ENCODE data around the gene PDSS2. TPM values are rescaled to one million over a fixed set of nuclear protein-coding genes. Genes with fewer than 3 reads are reported as not detected.

The PDSS2 gene
- total RNA-seq, 4 donors from 2014 or later: 4.3 to 14.7 (median 12.1) TPM

DNA sequence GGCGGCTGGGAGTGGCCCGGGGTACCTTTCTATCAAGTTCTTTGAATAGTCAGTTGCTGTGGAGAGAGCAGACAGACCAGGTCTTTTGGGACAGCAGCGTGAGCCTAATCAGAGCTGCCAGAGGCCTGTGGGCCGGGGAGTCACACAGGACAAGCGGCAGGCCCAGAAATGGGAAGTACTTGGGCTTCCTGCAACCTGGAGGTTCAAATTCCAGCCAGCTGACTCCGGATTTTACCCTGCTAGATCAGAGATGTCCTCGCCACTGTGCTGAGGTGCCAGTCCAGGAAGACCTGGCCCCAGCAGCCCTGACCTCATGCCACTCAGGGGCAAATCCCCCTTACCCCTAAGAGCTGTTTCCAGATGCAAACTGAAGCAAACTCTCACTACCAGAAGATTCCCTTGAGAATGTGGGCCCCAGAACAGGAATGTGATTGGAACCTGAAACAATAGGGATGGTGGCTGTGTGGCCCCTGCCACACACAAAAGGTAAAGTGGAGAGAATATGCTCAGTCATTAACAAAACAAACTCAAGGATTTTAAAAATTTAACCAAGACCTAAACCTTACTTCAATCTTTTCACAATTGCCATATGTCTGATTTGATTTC is 353.8 kb downstream of the PDSS2 start:
- no peaks in the 10 kb centered on the region for H3K4me1 ChIP-seq
- H3K27me3 ChIP-seq: no peaks in the 10 kb centered on the region
- no peaks in the 10 kb centered on the region for H3K36me3 ChIP-seq
- TF ChIP-seq POLR2AphosphoS5 (IDR thresholded peaks at IDR 0.05) (no peak), EP300 (IDR thresholded peaks at IDR 0.05) (no peak), POLR2A (IDR thresholded peaks at IDR 0.05) (no peak)
- TF ChIP-seq, protein P1, sequence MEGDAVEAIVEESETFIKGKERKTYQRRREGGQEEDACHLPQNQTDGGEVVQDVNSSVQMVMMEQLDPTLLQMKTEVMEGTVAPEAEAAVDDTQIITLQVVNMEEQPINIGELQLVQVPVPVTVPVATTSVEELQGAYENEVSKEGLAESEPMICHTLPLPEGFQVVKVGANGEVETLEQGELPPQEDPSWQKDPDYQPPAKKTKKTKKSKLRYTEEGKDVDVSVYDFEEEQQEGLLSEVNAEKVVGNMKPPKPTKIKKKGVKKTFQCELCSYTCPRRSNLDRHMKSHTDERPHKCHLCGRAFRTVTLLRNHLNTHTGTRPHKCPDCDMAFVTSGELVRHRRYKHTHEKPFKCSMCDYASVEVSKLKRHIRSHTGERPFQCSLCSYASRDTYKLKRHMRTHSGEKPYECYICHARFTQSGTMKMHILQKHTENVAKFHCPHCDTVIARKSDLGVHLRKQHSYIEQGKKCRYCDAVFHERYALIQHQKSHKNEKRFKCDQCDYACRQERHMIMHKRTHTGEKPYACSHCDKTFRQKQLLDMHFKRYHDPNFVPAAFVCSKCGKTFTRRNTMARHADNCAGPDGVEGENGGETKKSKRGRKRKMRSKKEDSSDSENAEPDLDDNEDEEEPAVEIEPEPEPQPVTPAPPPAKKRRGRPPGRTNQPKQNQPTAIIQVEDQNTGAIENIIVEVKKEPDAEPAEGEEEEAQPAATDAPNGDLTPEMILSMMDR (IDR thresholded peaks at IDR 0.05): no peak
- no peak overlapping the region for H3K4me3 ChIP-seq
- H3K9me3 ChIP-seq: no peaks in the 10 kb centered on the region
- DNase-seq (ENCODE audit: low spot score in 2 of 2): peak in 1 of 2 donors; percentile 70
- no peak overlapping the region for H3K27ac ChIP-seq
- WGBS: 91% methylated on average over 5 of the region's 7 CpGs

DNA sequence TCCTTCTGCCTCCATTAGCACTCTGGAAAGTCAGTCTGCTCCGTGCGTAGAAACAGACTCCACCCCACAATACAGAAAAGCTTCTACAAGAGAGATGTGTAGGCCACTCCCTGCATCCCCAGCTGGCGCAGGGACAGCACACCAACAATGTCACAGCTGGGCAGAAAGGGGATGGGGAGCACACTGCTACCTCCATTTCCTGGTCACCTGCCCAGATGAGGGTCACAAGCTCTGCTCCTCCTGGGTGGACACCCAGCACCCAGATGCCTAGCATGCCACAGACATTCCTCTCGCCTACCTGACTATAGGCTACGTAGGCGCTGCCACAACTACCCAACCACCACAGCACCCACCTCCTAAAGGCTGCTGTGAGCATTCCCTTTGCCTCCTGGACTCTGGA is 356.3 kb downstream of the PDSS2 start:
- Histone ChIP-seq H3K9me3 (no peaks in the 10 kb centered on the region), H3K4me1 (no peaks in the 10 kb centered on the region), H3K27ac (no peak overlapping the region), H3K4me3 (no peak overlapping the region), H3K36me3 (no peaks in the 10 kb centered on the region), H3K27me3 (no peaks in the 10 kb centered on the region)
- TF ChIP-seq POLR2AphosphoS5 (IDR thresholded peaks at IDR 0.05) (no peak), POLR2A (IDR thresholded peaks at IDR 0.05) (no peak), EP300 (IDR thresholded peaks at IDR 0.05) (no peak)
- TF ChIP-seq, protein P1 (IDR thresholded peaks at IDR 0.05): no peak
- WGBS: 94% methylated on average over 6 of the region's 6 CpGs
- peak in 1 of 2 donors; percentile 31 for DNase-seq (ENCODE audit: low spot score in 2 of 2)

Other genes with a start within 250 kb of the PDSS2 start
- gene SOBP, start 30.6 kb upstream of the PDSS2 start, total RNA-seq: 1 to 10 TPM in 1 of 4 donors, under 1 TPM in 3; 0.26 to 1.5 (median 0.55) TPM

Measured in suprapubic skin (tissue), 4 donors.